Bronchial epithelial cell (primary cell): ENCODE results near the gene CD48. TPM values are rescaled to one million over a fixed set of nuclear protein-coding genes. Genes with fewer than 3 reads are reported as not detected.

Experiments used
- DNase-seq: peaks from one replicate; pipeline ENCODE4 v3.0.0-alpha.2; 2010; ENCODE audit warnings: low read depth
- FAIRE-seq: peaks from 2 replicates; lab custom pipeline; 2011; peaks lifted over from hg19 to GRCh38; lab: Jason Lieb, UNC
- H3K27me3 ChIP-seq: 2 replicates; pipeline ENCODE4 v1.5.1; 2011; ENCODE audit warnings: low read length; ENCODE audit not compliant: control insufficient read depth, insufficient read depth
- H3K36me3 ChIP-seq: 2 replicates; pipeline ENCODE4 v1.5.1; 2011; ENCODE audit warnings: low read length; ENCODE audit not compliant: control insufficient read depth, insufficient read depth
- H3K4me3 ChIP-seq: 2 replicates; pipeline ENCODE4 v1.5.1; 2011; ENCODE audit warnings: mild to moderate bottlenecking, low read depth, low read length, control low read depth
- total RNA-seq: library from RNA; depleted of rRNA; stranded (reverse); fragments of >200 nt; gene quantifications from 2 replicates; pipeline ENCODE4 v1.2.1, GENCODE V29; 2014
- TF ChIP-seq, protein P1 (sequence below): IDR thresholded peaks from 2 replicates; pipeline ENCODE4 v1.5.1; 2011; ENCODE audit warnings: mild to moderate bottlenecking, moderate library complexity, low read length, control low read depth, inconsistent platforms; ENCODE audit not compliant: insufficient read depth, severe bottlenecking

The CD48 gene
- total RNA-seq, 1 donor from 2014 or later = not detected

DNA sequence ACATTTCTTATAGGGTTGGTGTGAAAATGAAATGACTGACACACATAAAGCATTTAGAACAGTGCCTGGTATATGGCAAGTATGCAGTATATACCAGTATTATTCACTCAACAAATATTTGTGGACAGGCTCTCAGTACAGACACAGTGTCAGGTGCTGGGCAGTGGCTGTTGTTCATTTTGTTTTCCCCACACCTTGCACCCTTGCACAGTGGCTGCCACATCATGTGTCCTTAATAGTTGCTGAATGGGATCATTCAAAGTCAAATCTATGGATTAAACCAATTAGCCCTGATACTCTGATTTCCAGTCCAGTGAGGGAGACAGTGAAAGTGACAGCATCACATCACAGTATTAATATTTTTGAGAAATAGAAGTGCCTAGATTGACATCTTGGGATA is 67.2 kb downstream of the CD48 start:
- H3K4me3 ChIP-seq = no peak overlapping the region
- TF ChIP-seq, protein P1, sequence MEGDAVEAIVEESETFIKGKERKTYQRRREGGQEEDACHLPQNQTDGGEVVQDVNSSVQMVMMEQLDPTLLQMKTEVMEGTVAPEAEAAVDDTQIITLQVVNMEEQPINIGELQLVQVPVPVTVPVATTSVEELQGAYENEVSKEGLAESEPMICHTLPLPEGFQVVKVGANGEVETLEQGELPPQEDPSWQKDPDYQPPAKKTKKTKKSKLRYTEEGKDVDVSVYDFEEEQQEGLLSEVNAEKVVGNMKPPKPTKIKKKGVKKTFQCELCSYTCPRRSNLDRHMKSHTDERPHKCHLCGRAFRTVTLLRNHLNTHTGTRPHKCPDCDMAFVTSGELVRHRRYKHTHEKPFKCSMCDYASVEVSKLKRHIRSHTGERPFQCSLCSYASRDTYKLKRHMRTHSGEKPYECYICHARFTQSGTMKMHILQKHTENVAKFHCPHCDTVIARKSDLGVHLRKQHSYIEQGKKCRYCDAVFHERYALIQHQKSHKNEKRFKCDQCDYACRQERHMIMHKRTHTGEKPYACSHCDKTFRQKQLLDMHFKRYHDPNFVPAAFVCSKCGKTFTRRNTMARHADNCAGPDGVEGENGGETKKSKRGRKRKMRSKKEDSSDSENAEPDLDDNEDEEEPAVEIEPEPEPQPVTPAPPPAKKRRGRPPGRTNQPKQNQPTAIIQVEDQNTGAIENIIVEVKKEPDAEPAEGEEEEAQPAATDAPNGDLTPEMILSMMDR = no peak
- FAIRE-seq (no peak), DNase-seq (no peak)
- H3K27me3 ChIP-seq = no peaks in the 10 kb centered on the region
- H3K36me3 ChIP-seq = no peaks in the 10 kb centered on the region

DNA sequence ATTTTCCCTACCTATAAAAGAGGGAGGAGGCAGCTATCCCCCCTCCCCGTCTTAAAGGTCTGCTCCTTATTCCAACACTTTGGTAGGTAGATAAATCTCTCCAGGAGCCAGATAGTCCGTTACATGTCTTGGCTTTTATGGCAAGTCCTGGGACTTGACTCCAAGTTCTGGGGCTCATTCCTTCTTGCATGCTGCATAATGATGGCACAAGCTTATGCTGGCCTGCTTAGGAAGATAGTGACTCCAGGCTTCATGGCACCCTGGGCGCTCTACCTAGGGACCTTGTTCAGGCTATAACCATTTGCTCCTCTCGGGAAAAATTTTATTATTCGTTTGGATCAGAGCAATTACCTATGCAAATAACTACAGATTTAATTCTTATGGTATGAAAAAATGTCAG is 68.5 kb downstream of the CD48 start:
- Histone ChIP-seq H3K36me3 (no peaks in the 10 kb centered on the region), H3K4me3 (no peak overlapping the region), H3K27me3 (no peaks in the 10 kb centered on the region)
- TF ChIP-seq, protein P1 = no peak
- FAIRE-seq (no peak), DNase-seq (no peak)

DNA sequence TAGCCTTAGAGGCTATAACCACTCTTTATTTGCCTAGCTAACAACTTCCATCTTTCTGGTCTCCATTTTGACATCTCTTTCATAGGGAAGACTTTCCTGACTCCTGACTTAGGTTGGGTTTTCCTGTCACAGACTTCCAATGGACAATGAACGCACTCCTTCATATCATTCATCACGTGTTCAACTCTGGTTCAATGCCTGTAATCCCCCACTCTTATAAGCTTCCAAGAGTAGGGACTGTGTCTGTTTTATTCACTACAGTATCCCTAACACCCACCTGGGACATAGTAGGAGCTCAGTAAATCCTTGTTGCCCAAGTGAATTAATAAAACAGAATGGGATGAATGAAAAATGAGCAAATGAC is 69.4 kb downstream of the CD48 start:
- H3K27me3 ChIP-seq = no peaks in the 10 kb centered on the region

DNA sequence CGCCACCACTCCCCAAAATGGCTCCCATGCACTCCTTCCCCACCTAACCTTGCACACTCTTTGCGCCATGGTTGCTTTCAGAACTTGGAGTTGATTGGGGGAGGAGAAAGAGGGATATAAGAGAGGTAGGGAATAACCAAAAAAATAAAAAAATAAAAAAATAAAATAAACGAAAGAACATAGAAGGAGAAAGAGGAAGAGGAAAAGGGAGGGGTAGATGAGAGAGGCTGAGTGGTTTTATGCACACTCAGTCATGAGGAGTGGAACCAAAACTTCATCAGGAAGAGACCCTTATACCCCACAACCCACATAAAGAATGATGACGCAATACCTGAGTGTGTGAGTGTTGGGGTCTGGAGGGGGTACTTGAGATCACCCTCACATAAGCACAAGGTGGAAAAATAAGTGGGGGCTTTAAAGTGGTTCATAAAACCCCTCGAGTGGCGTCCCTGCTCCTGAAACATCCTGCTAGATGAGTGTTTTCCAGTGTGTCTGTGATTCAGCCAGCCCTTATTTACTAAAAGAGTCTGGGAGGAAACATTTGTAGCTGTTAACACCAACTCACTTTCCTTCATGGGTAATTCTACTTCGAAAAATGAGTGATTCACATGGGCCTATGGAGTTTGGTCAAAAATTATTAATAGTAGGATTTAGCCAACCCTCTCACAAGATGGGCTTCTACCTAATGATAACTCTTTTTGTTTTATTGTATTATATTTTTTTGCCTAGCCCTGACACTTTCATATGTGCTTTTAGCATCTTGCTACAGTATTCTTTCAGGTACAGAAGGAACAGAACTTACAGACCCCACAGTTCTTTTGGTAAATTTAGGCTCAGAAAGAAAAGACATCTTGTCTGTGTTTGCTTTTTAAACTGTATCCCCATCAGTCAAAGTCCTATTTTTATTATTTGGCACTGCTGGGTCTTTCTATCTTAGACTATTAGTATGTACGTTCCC is 70.0 kb downstream of the CD48 start:
- Histone ChIP-seq H3K27me3 (no peaks in the 10 kb centered on the region), H3K36me3 (no peaks in the 10 kb centered on the region), H3K4me3 (no peak overlapping the region)
- TF ChIP-seq, protein P1 = no peak
- FAIRE-seq (no peak), DNase-seq (no peak)

More for the DNA sequence above, 69.4 kb downstream of the CD48 start:
- Histone ChIP-seq H3K36me3 (no peaks in the 10 kb centered on the region), H3K4me3 (no peak overlapping the region)
- TF ChIP-seq, protein P1 = no peak
- FAIRE-seq (no peak), DNase-seq (no peak)

DNA sequence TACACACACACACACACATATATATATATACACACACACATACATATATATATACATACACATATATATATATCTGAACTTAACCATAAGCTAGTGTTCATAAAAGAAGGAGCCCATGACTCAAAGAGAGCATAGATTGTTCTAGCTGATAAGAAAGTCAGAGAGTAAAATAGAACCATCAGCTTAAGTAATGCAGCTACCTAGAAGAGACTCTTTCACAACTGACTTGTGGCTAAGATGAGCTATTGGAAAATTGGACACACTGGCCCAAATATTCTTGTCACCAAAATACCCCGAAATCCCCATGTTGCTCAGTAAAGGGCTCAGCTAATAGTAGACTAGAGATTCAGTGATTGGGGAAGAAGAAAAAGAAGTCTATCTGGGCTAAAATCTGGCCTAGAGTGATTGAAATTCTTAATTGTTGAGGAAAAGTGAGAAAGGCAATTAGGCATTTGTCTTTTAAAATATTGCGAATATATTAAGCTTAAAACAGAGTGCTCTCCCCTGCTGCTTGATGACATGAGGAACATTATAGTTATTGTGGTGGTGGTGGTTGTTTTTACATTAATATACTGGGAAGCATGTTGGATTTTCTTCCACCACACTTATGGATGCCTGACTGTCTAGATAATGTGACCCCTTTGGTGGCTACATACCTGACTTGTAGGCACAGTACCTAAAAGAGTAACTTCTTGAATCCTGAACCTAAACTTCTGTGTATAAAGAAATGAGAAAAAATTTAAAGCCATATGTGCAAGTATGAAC is 71.1 kb downstream of the CD48 start:
- Histone ChIP-seq H3K4me3 (no peak overlapping the region), H3K27me3 (no peaks in the 10 kb centered on the region), H3K36me3 (no peaks in the 10 kb centered on the region)
- TF ChIP-seq, protein P1 = no peak
- FAIRE-seq (no peak), DNase-seq (no peak)
